ENCODE data around the gene CHMP4B. TPM values are rescaled to one million over a fixed set of nuclear protein-coding genes. Genes with fewer than 3 reads are reported as not detected.

CHMP4B gene
- polyA plus RNA-seq, 1 of the 3 experiments (the other 2 are of a cell fraction): 123 TPM

DNA sequence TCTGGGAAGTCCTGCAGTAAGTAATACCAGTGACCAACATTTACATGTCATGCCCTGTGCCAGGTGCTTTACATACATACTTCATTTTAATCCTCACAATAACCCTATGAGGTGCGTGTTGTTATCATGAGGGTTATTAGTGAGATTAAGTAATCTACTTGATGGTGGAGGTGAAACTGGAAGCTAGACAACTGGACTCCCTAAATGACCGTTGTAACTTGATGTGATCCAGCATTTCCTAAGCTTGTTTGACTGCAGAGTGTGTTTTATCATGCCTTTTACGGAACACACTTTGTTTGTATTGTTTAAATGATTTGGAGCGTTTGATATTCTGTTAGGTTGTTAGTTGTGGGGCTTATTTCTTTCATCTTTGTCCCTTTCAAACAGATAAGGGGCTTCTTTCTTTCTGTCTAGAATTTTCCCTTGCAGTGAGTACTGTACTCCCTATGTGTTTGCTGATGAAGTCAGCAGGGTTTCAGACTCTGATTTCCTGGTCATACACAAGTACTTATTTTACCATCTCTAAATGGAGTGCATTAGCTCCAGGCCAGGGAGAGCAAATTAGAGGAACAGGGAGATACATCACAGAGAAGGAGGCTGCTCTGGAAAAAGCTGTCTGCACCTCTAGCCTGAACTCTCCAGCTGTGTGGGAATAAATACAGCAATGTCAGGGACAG, 29.7 kb downstream of the CHMP4B start:
- Histone ChIP-seq H3K9me2 (no peaks in the 10 kb centered on the region), H3K79me2 (ENCODE audit: insufficient read depth) (peaks cover 92% of the 10 kb centered on the region), H3K4me2 (no peak overlapping the region), H3K9ac (no peak overlapping the region), H3K27ac (ENCODE audit: low read depth in 2 of 2, low read length in 1 of 2) (peak overlapping the region in 1 of 2 experiments; percentile 93; a peak in 2 of 4 replicates), H4K20me1 (ENCODE audit: insufficient read depth) (peaks cover 100% of the 10 kb centered on the region), H3K4me1 (ENCODE audit: control insufficient read depth in 1 of 2, insufficient read depth in 2 of 2, low read depth in 1 of 2, low read length in 1 of 2) (peaks cover 22 to 73% of the 10 kb centered on the region in 2 experiments), H3K36me3 (replicated peaks in 1 of 2; ENCODE audit: control insufficient read depth in 1 of 2, insufficient read depth in 2 of 2, low read length in 1 of 2) (no peaks in the 10 kb centered on the region), H3K9me3 (no peaks in the 10 kb centered on the region), H3K4me3 (ENCODE audit: low read depth in 2 of 2, low read length in 1 of 2) (no peak overlapping the region), H2AFZ (ENCODE audit: low read depth) (no peak overlapping the region), H3F3A (replicated peaks; ENCODE audit: insufficient read depth) (peaks cover 4% of the 10 kb centered on the region), H3K27me3 (ENCODE audit: insufficient read depth) (no peaks in the 10 kb centered on the region)
- no peak for TF ChIP-seq CHD2 (IDR thresholded peaks at IDR 0.05; ENCODE audit: low read length, partially characterized antibody)
- TF ChIP-seq TAF1 (IDR thresholded peaks at IDR 0.05; ENCODE audit: borderline replicate concordance, low read depth, low read length): no peak
- TF ChIP-seq RCOR1 (IDR thresholded peaks at IDR 0.05; ENCODE audit: low read length): no peak
- TF ChIP-seq TEAD4 (IDR thresholded peaks at IDR 0.05; ENCODE audit: borderline replicate concordance, insufficient read depth): no peak
- TF ChIP-seq YY1 (IDR thresholded peaks at IDR 0.05; ENCODE audit: low read depth): no peak
- no peak for TF ChIP-seq FOSL2 (IDR thresholded peaks at IDR 0.05; ENCODE audit: borderline replicate concordance, low read depth)
- TF ChIP-seq, protein P1, sequence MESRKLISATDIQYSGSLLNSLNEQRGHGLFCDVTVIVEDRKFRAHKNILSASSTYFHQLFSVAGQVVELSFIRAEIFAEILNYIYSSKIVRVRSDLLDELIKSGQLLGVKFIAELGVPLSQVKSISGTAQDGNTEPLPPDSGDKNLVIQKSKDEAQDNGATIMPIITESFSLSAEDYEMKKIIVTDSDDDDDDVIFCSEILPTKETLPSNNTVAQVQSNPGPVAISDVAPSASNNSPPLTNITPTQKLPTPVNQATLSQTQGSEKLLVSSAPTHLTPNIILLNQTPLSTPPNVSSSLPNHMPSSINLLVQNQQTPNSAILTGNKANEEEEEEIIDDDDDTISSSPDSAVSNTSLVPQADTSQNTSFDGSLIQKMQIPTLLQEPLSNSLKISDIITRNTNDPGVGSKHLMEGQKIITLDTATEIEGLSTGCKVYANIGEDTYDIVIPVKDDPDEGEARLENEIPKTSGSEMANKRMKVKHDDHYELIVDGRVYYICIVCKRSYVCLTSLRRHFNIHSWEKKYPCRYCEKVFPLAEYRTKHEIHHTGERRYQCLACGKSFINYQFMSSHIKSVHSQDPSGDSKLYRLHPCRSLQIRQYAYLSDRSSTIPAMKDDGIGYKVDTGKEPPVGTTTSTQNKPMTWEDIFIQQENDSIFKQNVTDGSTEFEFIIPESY (IDR thresholded peaks at IDR 0.05; ENCODE audit: borderline replicate concordance, low read depth): no peak
- TF ChIP-seq TCF12 (IDR thresholded peaks at IDR 0.05): no peak
- TF ChIP-seq FOXJ3 (CRISPR knock-in tag; IDR thresholded peaks at IDR 0.05): no peak
- TF ChIP-seq POLR2AphosphoS5 (IDR thresholded peaks at IDR 0.05; ENCODE audit: low read depth, low read length): no peak
- TF ChIP-seq, protein P2, sequence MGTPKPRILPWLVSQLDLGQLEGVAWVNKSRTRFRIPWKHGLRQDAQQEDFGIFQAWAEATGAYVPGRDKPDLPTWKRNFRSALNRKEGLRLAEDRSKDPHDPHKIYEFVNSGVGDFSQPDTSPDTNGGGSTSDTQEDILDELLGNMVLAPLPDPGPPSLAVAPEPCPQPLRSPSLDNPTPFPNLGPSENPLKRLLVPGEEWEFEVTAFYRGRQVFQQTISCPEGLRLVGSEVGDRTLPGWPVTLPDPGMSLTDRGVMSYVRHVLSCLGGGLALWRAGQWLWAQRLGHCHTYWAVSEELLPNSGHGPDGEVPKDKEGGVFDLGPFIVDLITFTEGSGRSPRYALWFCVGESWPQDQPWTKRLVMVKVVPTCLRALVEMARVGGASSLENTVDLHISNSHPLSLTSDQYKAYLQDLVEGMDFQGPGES (IDR thresholded peaks at IDR 0.05; ENCODE audit: low read depth, low read length): no peak
- TF ChIP-seq, protein P3, sequence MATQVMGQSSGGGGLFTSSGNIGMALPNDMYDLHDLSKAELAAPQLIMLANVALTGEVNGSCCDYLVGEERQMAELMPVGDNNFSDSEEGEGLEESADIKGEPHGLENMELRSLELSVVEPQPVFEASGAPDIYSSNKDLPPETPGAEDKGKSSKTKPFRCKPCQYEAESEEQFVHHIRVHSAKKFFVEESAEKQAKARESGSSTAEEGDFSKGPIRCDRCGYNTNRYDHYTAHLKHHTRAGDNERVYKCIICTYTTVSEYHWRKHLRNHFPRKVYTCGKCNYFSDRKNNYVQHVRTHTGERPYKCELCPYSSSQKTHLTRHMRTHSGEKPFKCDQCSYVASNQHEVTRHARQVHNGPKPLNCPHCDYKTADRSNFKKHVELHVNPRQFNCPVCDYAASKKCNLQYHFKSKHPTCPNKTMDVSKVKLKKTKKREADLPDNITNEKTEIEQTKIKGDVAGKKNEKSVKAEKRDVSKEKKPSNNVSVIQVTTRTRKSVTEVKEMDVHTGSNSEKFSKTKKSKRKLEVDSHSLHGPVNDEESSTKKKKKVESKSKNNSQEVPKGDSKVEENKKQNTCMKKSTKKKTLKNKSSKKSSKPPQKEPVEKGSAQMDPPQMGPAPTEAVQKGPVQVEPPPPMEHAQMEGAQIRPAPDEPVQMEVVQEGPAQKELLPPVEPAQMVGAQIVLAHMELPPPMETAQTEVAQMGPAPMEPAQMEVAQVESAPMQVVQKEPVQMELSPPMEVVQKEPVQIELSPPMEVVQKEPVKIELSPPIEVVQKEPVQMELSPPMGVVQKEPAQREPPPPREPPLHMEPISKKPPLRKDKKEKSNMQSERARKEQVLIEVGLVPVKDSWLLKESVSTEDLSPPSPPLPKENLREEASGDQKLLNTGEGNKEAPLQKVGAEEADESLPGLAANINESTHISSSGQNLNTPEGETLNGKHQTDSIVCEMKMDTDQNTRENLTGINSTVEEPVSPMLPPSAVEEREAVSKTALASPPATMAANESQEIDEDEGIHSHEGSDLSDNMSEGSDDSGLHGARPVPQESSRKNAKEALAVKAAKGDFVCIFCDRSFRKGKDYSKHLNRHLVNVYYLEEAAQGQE (IDR thresholded peaks at IDR 0.05; ENCODE audit: low read depth, low read length): no peak
- no peak for TF ChIP-seq NRF1 (IDR thresholded peaks at IDR 0.05; ENCODE audit: low read depth, low read length)
- no peak for TF ChIP-seq EP300 (IDR thresholded peaks at IDR 0.05; ENCODE audit: borderline replicate concordance in 1 of 2, low read depth in 1 of 2, low read length in 1 of 2)
- WGBS (ENCODE audit: low lambda C conversion rate): 79% methylated on average over 4 of the region's 4 CpGs
- ChIA-PET CTCF (interaction anchor here (0.6 to 4.8 kb wide), 8 partner anchors 10 to 228 kb away, joined by 3 to 25 read pairs (median 4); no protein-coding TSS in a partner anchor), POLR2A (no interaction called here)
- DNase-seq: peak; percentile 61

Measured in SK-N-SH (cell line).